ENCODE measurements around the gene CTU2. TPM values are rescaled to one million over a fixed set of nuclear protein-coding genes. Genes with fewer than 3 reads are reported as not detected.

The CTU2 gene
- total RNA-seq, 4 donors from 2014 or later, result 6.0 to 19.9 (median 10.7) TPM

GRCh38 chr16:88705076-88705684 is 1.1 kb upstream of the CTU2 start:
- TF ChIP-seq EP300 (IDR thresholded peaks at IDR 0.05), result no peak
- TF ChIP-seq CTCF (IDR thresholded peaks at IDR 0.05), result no peak
- TF ChIP-seq POLR2A (IDR thresholded peaks at IDR 0.05), result no peak
- TF ChIP-seq POLR2AphosphoS5 (IDR thresholded peaks at IDR 0.05), result no peak
- Histone ChIP-seq H3K4me1 (peaks cover 0 to 78% (median 27%) of the 10 kb centered on the region in 3 donors), H3K36me3 (peaks cover 0 to 40% of the 10 kb centered on the region in 2 donors), H3K27me3 (no peaks in the 10 kb centered on the region), H3K27ac (peak overlapping the region; percentile 40 to 93 (median 90)), H3K9me3 (no peaks in the 10 kb centered on the region), H3K4me3 (peak overlapping the region; percentile 71 to 99)
- WGBS, 2 donors (ENCODE audit: low coverage in 1 of 2), result 20 to 22% methylated on average over 1 to 4 of the region's 9 CpGs
- ATAC-seq, result no peak

- peak; percentile 54 for ATAC-seq
- H3K36me3 ChIP-seq, result peaks cover 0 to 35% of the 10 kb centered on the region in 2 donors
- peak overlapping the region; percentile 40 to 93 (median 90) for H3K27ac ChIP-seq
- H3K4me1 ChIP-seq, result peaks cover 0 to 72% (median 27%) of the 10 kb centered on the region in 3 donors
- WGBS, 2 donors (ENCODE audit: low coverage in 1 of 2), result no CpG with 5 or more reads among the region's 57 CpGs
- no peaks in the 10 kb centered on the region for H3K27me3 ChIP-seq
- TF ChIP-seq POLR2A (IDR thresholded peaks at IDR 0.05), result no peak
- no peak for TF ChIP-seq CTCF (IDR thresholded peaks at IDR 0.05)
- no peak for TF ChIP-seq EP300 (IDR thresholded peaks at IDR 0.05)
- no peak for TF ChIP-seq POLR2AphosphoS5 (IDR thresholded peaks at IDR 0.05)
- H3K9me3 ChIP-seq, result no peaks in the 10 kb centered on the region
- H3K4me3 ChIP-seq, result peak overlapping the region; percentile 71 to 99
These were observed 488 bp upstream of the CTU2 start for GRCh38 chr16:88705801-88706228.

- Histone ChIP-seq H3K27ac (peak overlapping the region; percentile 66 to 93 (median 90)), H3K27me3 (no peaks in the 10 kb centered on the region), H3K9me3 (no peaks in the 10 kb centered on the region), H3K36me3 (peaks cover 0 to 23% of the 10 kb centered on the region in 2 donors), H3K4me1 (peaks cover 0 to 58% (median 21%) of the 10 kb centered on the region in 3 donors), H3K4me3 (peak overlapping the region; percentile 71 to 99)
- ATAC-seq, result no peak
- TF ChIP-seq CTCF (IDR thresholded peaks at IDR 0.05) (no peak), POLR2AphosphoS5 (IDR thresholded peaks at IDR 0.05) (no peak), EP300 (IDR thresholded peaks at IDR 0.05) (no peak), POLR2A (IDR thresholded peaks at IDR 0.05) (no peak)
- WGBS, 2 donors (ENCODE audit: low coverage in 1 of 2), result 26 to 67% methylated on average over 1 to 12 of the region's 17 CpGs
These were observed 893 bp downstream of the CTU2 start for GRCh38 chr16:88706965-88707826.

GRCh38 chr16:88710556-88710955 is 4.3 kb downstream of the CTU2 start:
- TF ChIP-seq EP300 (IDR thresholded peaks at IDR 0.05), result no peak
- TF ChIP-seq POLR2AphosphoS5 (IDR thresholded peaks at IDR 0.05), result no peak
- TF ChIP-seq CTCF (IDR thresholded peaks at IDR 0.05), result no peak
- Histone ChIP-seq H3K9me3 (no peaks in the 10 kb centered on the region), H3K27me3 (no peaks in the 10 kb centered on the region), H3K4me1 (peaks cover 0 to 25% (median 9%) of the 10 kb centered on the region in 3 donors), H3K36me3 (peaks cover 0 to 40% of the 10 kb centered on the region in 2 donors), H3K4me3 (no peak overlapping the region), H3K27ac (no peak overlapping the region)
- no peak for ATAC-seq
- WGBS, 2 donors (ENCODE audit: low coverage in 1 of 2), result 52% methylated on average over 7 of the region's 16 CpGs; no CpG with 5 or more reads in 1 of the 2 donors

Data from gastroesophageal sphincter (tissue), 4 donors.